Measurements from ENCODE around the gene TMEM8B. TPM values are rescaled to one million over a fixed set of nuclear protein-coding genes. Genes with fewer than 3 reads are reported as not detected.
A peak's percentile ranks its signal among the peaks of the same experiment; 100 is the strongest.

TMEM8B gene
- total and polyA plus RNA-seq, 9 of the 15 experiments (the other 6 are each of a cell fraction or from before 2014, with no cell fraction given) = 0.01 to 2.2 (median 1.1) TPM

DNA sequence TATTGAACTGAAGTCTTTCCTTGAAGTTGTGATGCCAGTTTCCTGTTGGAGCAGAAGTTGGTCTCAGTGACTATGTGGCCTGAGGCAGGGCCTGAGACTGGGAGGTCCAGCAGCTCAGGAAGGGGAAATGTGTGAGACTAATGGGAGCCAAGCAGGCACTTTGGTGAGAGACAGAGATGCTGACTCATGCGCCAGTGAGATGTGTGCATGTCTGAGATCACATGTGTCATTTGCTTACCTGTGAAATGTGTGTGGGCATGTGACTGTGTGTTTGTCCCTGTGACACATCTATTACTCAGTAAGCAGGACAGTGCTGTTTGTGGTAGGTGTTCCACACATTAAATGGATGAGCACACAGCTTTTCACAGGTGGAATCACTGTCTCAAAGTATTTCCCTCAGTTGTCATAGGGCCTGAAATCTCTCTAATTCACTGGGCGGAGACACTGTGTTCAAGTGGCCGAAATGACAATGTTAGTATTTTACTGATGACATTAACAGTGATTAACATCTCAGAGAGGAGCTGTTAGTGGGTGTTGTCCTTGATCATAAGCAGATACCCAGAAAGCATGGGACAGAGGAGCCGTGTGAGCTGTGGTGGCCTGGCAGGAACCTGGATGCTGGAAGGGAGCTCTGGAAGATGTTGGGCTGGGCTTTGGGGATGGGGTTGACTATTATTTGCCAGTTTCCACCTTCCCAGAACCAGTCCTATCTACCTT, 30.2 kb upstream of the TMEM8B start (continued):
- no peak for TF ChIP-seq ZNF165 (CRISPR knock-in tag; IDR thresholded peaks at IDR 0.05; ENCODE audit: borderline replicate concordance)
- no peak for TF ChIP-seq MAZ (CRISPR knock-in tag; conservative IDR thresholded peaks at IDR 0.05 in 1 of 2, IDR thresholded peaks at IDR 0.05 in 1 of 2)
- peak; percentile 64 for TF ChIP-seq DPF2 (IDR thresholded peaks at IDR 0.05)
- TF ChIP-seq YBX1 (IDR thresholded peaks at IDR 0.05) = no peak
- no peak for TF ChIP-seq CREBBP (IDR thresholded peaks at IDR 0.05; ENCODE audit: low read depth, low read length)
- TF ChIP-seq ZNF668 (CRISPR knock-in tag; IDR thresholded peaks at IDR 0.05) = no peak
- TF ChIP-seq JUN (IDR thresholded peaks at IDR 0.05; ENCODE audit: borderline replicate concordance, low read depth, low read length) = 0 out of 2 replicates have a peak, but pooled peaks have one; percentile 54
- no peak for TF ChIP-seq JUN (CRISPR knock-in tag; IDR thresholded peaks at IDR 0.05; ENCODE audit: borderline replicate concordance)
- TF ChIP-seq TOE1 (IDR thresholded peaks at IDR 0.05; ENCODE audit: borderline replicate concordance) = peak; percentile 65
- no peak for TF ChIP-seq TOE1 (CRISPR knock-in tag; IDR thresholded peaks at IDR 0.05; ENCODE audit: borderline replicate concordance, low read depth)
- TF ChIP-seq, protein P1, sequence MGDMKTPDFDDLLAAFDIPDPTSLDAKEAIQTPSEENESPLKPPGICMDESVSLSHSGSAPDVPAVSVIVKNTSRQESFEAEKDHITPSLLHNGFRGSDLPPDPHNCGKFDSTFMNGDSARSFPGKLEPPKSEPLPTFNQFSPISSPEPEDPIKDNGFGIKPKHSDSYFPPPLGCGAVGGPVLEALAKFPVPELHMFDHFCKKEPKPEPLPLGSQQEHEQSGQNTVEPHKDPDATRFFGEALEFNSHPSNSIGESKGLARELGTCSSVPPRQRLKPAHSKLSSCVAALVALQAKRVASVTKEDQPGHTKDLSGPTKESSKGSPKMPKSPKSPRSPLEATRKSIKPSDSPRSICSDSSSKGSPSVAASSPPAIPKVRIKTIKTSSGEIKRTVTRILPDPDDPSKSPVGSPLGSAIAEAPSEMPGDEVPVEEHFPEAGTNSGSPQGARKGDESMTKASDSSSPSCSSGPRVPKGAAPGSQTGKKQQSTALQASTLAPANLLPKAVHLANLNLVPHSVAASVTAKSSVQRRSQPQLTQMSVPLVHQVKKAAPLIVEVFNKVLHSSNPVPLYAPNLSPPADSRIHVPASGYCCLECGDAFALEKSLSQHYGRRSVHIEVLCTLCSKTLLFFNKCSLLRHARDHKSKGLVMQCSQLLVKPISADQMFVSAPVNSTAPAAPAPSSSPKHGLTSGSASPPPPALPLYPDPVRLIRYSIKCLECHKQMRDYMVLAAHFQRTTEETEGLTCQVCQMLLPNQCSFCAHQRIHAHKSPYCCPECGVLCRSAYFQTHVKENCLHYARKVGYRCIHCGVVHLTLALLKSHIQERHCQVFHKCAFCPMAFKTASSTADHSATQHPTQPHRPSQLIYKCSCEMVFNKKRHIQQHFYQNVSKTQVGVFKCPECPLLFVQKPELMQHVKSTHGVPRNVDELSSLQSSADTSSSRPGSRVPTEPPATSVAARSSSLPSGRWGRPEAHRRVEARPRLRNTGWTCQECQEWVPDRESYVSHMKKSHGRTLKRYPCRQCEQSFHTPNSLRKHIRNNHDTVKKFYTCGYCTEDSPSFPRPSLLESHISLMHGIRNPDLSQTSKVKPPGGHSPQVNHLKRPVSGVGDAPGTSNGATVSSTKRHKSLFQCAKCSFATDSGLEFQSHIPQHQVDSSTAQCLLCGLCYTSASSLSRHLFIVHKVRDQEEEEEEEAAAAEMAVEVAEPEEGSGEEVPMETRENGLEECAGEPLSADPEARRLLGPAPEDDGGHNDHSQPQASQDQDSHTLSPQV (IDR thresholded peaks at IDR 0.05) = peak; percentile 42; the same call in 1 of the 2 replicates
- TF ChIP-seq, protein P2, sequence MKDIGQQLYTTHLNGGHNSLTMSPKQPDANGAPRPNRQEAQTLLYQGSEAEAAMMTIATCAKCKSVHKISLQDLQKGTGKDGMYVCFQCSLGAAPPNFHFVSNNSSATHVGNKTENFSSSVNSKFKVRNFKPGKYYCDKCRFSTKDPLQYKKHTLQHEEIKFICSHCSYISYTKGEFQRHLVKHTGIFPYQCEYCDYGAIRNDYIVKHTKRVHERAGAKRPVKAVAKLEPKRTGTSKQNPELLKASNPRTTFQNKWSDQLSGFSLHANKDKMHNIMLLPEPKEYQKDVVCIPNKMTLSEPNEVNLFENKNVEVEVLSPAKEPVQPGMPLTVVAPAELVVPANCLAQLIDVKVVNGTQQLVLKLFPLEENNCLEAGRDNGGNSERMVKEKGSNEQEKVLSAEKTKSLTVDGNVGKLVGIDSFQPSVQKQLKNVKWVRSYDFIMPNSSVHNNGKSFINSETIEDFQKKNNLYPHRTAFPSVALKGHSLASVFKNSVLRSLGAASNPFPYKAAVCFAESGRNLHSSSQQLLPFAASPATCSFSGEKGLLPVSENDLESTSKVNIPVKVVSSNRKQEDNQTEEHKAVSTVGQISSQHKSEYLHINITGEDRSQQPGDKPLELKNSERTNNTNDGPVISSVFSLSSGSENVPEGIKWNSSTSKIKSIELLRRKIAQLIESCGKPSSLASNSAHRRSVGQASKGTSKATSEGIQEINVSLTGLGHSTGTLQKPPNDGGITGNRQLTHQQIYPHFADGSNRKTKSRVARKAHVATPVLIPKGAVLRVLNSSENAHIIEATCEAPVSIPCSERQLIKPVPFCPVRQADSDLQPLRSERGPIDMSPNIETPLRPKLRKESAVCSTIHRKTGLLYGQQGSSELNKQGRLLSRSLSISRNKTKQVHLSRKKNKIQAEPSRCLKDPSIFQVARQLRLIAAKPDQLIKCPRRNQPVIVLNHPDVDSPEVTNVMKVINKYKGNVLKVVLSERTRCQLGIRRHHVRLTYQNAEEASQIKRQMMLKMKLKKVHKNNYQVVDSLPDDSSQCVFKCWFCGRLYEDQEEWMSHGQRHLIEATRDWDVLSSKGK (CRISPR knock-in tag; IDR thresholded peaks at IDR 0.05) = no peak
- no peak for TF ChIP-seq POLR2H (tag; IDR thresholded peaks at IDR 0.05; ENCODE audit: low read depth)
- peak; percentile 33; the same call in 1 of the 2 replicates for TF ChIP-seq CTBP1 (IDR thresholded peaks at IDR 0.05; ENCODE audit: borderline replicate concordance)
- 0 out of 2 replicates have a peak, but pooled peaks have one; percentile 7 for TF ChIP-seq SMARCA4 (IDR thresholded peaks at IDR 0.05)
- no peak for TF ChIP-seq KHSRP (IDR thresholded peaks at IDR 0.05)
- TF ChIP-seq, protein P3, sequence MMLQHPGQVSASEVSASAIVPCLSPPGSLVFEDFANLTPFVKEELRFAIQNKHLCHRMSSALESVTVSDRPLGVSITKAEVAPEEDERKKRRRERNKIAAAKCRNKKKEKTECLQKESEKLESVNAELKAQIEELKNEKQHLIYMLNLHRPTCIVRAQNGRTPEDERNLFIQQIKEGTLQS (IDR thresholded peaks at IDR 0.05) = peak; percentile 81
- TF ChIP-seq, protein P3 (CRISPR knock-in tag; conservative IDR thresholded peaks at IDR 0.05) = no peak
- 0 out of 2 replicates have a peak, but pooled peaks have one; percentile 19 for TF ChIP-seq ATF7 (IDR thresholded peaks at IDR 0.05)
- peak; percentile 91 for TF ChIP-seq MAFG (tag; conservative IDR thresholded peaks at IDR 0.05)
- TF ChIP-seq ZNF77 (CRISPR knock-in tag; IDR thresholded peaks at IDR 0.05) = no peak
